ENCODE data around the gene OSTN. TPM values are rescaled to one million over a fixed set of nuclear protein-coding genes. Genes with fewer than 3 reads are reported as not detected.

The OSTN gene
- total and polyA plus RNA-seq, 2 of the 13 experiments (the other 11 are each of a cell fraction or from before 2014, with no cell fraction given): not detected

DNA sequence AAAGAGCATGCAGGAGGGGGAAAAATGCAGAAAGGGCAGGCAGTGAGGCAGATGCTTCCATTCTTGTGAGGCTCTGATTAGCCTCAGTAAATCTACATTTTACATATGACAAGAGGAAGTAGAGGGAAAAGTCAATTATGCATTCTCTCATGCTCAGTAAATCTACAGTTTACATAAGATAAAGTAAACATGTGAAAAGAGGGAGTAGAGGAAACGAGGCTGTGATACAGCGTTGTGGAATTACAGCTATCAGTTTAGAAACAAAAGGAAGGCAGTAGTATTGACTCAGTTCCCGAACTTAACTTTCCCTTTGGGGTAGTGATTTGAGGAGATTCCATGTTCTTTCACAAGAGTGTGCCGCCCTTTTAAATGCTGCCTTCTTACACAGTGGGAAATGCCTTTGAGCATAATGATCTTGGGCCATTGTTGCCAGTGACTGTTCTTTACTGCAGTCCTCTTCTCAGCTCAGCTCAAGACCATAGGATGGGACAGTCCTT is 39.3 kb downstream of the OSTN start (continued):
- TF ChIP-seq ZNF713 (CRISPR knock-in tag; IDR thresholded peaks at IDR 0.05) (no peak), ZNF850 (CRISPR knock-in tag; conservative IDR thresholded peaks at IDR 0.05) (no peak), ATF7 (IDR thresholded peaks at IDR 0.05) (no peak), ATF7 (CRISPR knock-in tag; IDR thresholded peaks at IDR 0.05) (no peak), SOX13 (IDR thresholded peaks at IDR 0.05) (no peak), SOX13 (CRISPR knock-in tag; conservative IDR thresholded peaks at IDR 0.05 in 1 of 2, IDR thresholded peaks at IDR 0.05 in 1 of 2) (peak in 1 of 2 experiments; percentile 43; a peak in 1 of 4 replicates), FOXM1 (CRISPR knock-in tag; IDR thresholded peaks at IDR 0.05) (no peak), STAT5B (CRISPR knock-in tag; IDR thresholded peaks at IDR 0.05) (no peak), SAP130 (CRISPR knock-in tag; IDR thresholded peaks at IDR 0.05; ENCODE audit: low read depth) (peak; percentile 22; the same call in 1 of the 2 replicates), ZKSCAN8 (CRISPR knock-in tag; IDR thresholded peaks at IDR 0.05; ENCODE audit: borderline replicate concordance) (no peak), ZNF572 (CRISPR knock-in tag; IDR thresholded peaks at IDR 0.05) (no peak), TRIM24 (CRISPR knock-in tag; IDR thresholded peaks at IDR 0.05) (no peak), XBP1 (CRISPR knock-in tag; IDR thresholded peaks at IDR 0.05) (no peak), HNRNPUL1 (IDR thresholded peaks at IDR 0.05; ENCODE audit: low read depth, low read length) (no peak), FOXA1 (IDR thresholded peaks at IDR 0.05) (peak; percentile 51; the same call in 1 of the 2 replicates), FOXA1 (CRISPR knock-in tag; IDR thresholded peaks at IDR 0.05) (peak; percentile 70), POLR2A (IDR thresholded peaks at IDR 0.05; ENCODE audit: insufficient read depth in 1 of 2, low read depth in 2 of 2, low read length in 2 of 2) (no peak), MIER3 (CRISPR knock-in tag; IDR thresholded peaks at IDR 0.05; ENCODE audit: borderline replicate concordance) (no peak), ZNF180 (CRISPR knock-in tag; IDR thresholded peaks at IDR 0.05; ENCODE audit: borderline replicate concordance, low read depth) (no peak), ZSCAN12 (CRISPR knock-in tag; IDR thresholded peaks at IDR 0.05) (no peak), SYNCRIP (IDR thresholded peaks at IDR 0.05; ENCODE audit: insufficient read depth, low read depth, low read length) (no peak), SRF (IDR thresholded peaks at IDR 0.05; ENCODE audit: low read depth, low read length) (no peak)
- TF ChIP-seq, protein P1, sequence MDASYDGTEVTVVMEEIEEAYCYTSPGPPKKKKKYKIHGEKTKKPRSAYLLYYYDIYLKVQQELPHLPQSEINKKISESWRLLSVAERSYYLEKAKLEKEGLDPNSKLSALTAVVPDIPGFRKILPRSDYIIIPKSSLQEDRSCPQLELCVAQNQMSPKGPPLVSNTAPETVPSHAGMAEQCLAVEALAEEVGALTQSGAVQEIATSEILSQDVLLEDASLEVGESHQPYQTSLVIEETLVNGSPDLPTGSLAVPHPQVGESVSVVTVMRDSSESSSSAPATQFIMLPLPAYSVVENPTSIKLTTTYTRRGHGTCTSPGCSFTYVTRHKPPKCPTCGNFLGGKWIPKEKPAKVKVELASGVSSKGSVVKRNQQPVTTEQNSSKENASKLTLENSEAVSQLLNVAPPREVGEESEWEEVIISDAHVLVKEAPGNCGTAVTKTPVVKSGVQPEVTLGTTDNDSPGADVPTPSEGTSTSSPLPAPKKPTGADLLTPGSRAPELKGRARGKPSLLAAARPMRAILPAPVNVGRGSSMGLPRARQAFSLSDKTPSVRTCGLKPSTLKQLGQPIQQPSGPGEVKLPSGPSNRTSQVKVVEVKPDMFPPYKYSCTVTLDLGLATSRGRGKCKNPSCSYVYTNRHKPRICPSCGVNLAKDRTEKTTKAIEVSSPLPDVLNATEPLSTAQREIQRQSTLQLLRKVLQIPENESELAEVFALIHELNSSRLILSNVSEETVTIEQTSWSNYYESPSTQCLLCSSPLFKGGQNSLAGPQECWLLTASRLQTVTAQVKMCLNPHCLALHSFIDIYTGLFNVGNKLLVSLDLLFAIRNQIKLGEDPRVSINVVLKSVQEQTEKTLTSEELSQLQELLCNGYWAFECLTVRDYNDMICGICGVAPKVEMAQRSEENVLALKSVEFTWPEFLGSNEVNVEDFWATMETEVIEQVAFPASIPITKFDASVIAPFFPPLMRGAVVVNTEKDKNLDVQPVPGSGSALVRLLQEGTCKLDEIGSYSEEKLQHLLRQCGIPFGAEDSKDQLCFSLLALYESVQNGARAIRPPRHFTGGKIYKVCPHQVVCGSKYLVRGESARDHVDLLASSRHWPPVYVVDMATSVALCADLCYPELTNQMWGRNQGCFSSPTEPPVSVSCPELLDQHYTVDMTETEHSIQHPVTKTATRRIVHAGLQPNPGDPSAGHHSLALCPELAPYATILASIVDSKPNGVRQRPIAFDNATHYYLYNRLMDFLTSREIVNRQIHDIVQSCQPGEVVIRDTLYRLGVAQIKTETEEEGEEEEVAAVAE (CRISPR knock-in tag; IDR thresholded peaks at IDR 0.05; ENCODE audit: borderline replicate concordance): no peak
- TF ChIP-seq, protein P2, sequence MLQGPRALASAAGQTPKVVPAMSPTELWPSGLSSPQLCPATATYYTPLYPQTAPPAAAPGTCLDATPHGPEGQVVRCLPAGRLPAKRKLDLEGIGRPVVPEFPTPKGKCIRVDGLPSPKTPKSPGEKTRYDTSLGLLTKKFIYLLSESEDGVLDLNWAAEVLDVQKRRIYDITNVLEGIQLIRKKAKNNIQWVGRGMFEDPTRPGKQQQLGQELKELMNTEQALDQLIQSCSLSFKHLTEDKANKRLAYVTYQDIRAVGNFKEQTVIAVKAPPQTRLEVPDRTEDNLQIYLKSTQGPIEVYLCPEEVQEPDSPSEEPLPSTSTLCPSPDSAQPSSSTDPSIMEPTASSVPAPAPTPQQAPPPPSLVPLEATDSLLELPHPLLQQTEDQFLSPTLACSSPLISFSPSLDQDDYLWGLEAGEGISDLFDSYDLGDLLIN (CRISPR knock-in tag; IDR thresholded peaks at IDR 0.05; ENCODE audit: borderline replicate concordance): no peak
- TF ChIP-seq, protein P3, sequence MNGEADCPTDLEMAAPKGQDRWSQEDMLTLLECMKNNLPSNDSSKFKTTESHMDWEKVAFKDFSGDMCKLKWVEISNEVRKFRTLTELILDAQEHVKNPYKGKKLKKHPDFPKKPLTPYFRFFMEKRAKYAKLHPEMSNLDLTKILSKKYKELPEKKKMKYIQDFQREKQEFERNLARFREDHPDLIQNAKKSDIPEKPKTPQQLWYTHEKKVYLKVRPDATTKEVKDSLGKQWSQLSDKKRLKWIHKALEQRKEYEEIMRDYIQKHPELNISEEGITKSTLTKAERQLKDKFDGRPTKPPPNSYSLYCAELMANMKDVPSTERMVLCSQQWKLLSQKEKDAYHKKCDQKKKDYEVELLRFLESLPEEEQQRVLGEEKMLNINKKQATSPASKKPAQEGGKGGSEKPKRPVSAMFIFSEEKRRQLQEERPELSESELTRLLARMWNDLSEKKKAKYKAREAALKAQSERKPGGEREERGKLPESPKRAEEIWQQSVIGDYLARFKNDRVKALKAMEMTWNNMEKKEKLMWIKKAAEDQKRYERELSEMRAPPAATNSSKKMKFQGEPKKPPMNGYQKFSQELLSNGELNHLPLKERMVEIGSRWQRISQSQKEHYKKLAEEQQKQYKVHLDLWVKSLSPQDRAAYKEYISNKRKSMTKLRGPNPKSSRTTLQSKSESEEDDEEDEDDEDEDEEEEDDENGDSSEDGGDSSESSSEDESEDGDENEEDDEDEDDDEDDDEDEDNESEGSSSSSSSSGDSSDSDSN (CRISPR knock-in tag; IDR thresholded peaks at IDR 0.05): no peak

All from HepG2 (cell line).